HG02981 (cell line): ENCODE data around the gene MANEAL.

Experiments used
- ATAC-seq: cut with Tn5 transposase; IDR thresholded peaks from one replicate; pipeline ENCODE4 v1.9.1; 2021; ENCODE audit warnings: mild to moderate bottlenecking, moderate library complexity; ENCODE audit not compliant: unreplicated experiment

The MANEAL gene

GRCh38 chr1:37825506-37825905 is 31.9 kb downstream of the MANEAL start:
- ATAC-seq: no peak

- ATAC-seq: no peak
These were observed 34.9 kb downstream of the MANEAL start for GRCh38 chr1:37828410-37829074.

- no peak for ATAC-seq
These were observed 37.5 kb downstream of the MANEAL start for GRCh38 chr1:37831109-37831508.

GRCh38 chr1:37831809-37832208 is 38.2 kb downstream of the MANEAL start:
- ATAC-seq: no peak

- no peak for ATAC-seq
These were observed 43.1 kb downstream of the MANEAL start for GRCh38 chr1:37836788-37837187.

GRCh38 chr1:37839676-37840075 is 46.0 kb downstream of the MANEAL start:
- no peak for ATAC-seq

- ATAC-seq: no peak
These were observed 47.1 kb downstream of the MANEAL start for GRCh38 chr1:37840711-37841110.

- ATAC-seq: no peak
These were observed 48.0 kb downstream of the MANEAL start for GRCh38 chr1:37841652-37842051.

- no peak for ATAC-seq
These were observed 50.9 kb downstream of the MANEAL start for GRCh38 chr1:37844536-37844935.

GRCh38 chr1:37845049-37845646 is 51.5 kb downstream of the MANEAL start:
- ATAC-seq: no peak

- no peak for ATAC-seq
These were observed 52.1 kb downstream of the MANEAL start for GRCh38 chr1:37845786-37846185.

- no peak for ATAC-seq
These were observed 53.1 kb downstream of the MANEAL start for GRCh38 chr1:37846647-37847339.

GRCh38 chr1:37849480-37849879 is 55.8 kb downstream of the MANEAL start:
- no peak for ATAC-seq

GRCh38 chr1:37850352-37850955 is 56.8 kb downstream of the MANEAL start:
- no peak for ATAC-seq
